GM12891 (cell line): ENCODE data around the gene CCNF.

Experiments
- DNase-seq: peaks from one replicate; pipeline ENCODE4 v3.0.0; 2011; ENCODE audit warnings: low spot score; ENCODE audit not compliant: insufficient read length
- FAIRE-seq: peaks from 2 replicates; lab custom pipeline; 2011; peaks lifted over from hg19 to GRCh38; lab: Jason Lieb, UNC
- PAX5 ChIP-seq: IDR thresholded peaks from 2 replicates; pipeline ENCODE4 v1.6.1; 2011; ENCODE audit warnings: low read length, moderate library complexity, mild to moderate bottlenecking; ENCODE audit not compliant: insufficient read depth, severe bottlenecking
- POLR2A ChIP-seq: IDR thresholded peaks from 2 replicates; pipeline ENCODE4 v1.6.1; 2011; ENCODE audit warnings: low read depth, low read length, control low read depth
- POLR2AphosphoS5 ChIP-seq: IDR thresholded peaks from 2 replicates; pipeline ENCODE4 v1.6.1; 2011; ENCODE audit warnings: low read depth, low read length, control low read depth
- POU2F2 ChIP-seq: IDR thresholded peaks from 2 replicates; pipeline ENCODE4 v1.6.1; 2011; ENCODE audit warnings: low read depth, mild to moderate bottlenecking, control low read depth, low read length, moderate library complexity
- SPI1 ChIP-seq: IDR thresholded peaks from 2 replicates; pipeline ENCODE4 v1.6.1; 2011; ENCODE audit warnings: low read depth, low read length, control low read depth
- TAF1 ChIP-seq: IDR thresholded peaks from 2 replicates; pipeline ENCODE4 v1.6.1; 2011; ENCODE audit warnings: low read depth, low read length, control low read depth

CCNF gene

DNA sequence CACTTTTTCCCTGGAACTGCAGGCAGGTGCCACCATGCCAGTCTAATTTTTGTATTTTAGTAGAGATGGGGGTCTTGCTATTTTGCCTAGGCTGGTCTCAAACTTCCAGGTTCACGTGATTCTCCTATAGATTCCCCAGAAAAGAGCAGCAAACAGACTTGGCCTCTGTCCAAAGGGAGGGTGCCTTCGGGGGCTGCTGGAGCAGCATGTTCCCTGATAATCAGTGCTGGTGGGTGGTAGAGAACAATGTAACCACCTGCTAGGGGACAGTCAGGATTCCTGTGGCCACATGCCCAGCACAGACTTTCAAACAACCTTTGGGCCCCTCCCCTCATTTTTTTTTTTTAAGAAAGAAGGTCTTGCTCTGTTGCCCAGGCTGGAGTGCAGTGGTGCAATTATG is 14.2 kb upstream of the CCNF start:
- FAIRE-seq = no peak
- DNase-seq = no peak
- TF ChIP-seq POLR2AphosphoS5 (no peak), POLR2A (no peak)

DNA sequence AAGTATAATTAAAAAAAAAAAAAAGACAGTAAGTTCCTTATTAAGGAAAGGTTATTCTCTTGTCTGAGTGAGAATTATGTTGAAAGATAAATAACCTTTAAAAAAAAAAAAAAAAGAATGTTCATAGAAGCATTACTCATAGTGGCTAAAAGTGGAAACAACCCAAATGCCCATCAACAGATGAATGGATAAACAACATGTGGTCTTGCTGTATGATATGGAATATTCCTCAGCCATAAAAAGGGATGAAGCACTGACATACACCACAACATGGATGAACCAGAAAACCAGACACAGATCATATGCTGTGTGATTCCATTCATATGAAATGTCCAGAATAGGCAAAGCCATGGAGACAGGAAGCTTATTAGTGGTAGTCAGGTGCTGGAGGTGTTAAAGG is 9.2 kb upstream of the CCNF start:
- FAIRE-seq (no peak), DNase-seq (no peak)
- TF ChIP-seq PAX5 (no peak), POLR2AphosphoS5 (no peak), TAF1 (no peak), POLR2A (no peak)

GRCh38 chr16:2422123-2422867 is 7.0 kb upstream of the CCNF start:
- DNase-seq (no peak), FAIRE-seq (peak; percentile 40)
- no peak for TF ChIP-seq PAX5
- TF ChIP-seq TAF1 = no peak
- no peak for TF ChIP-seq POLR2AphosphoS5
- TF ChIP-seq POLR2A = no peak
- no peak for TF ChIP-seq SPI1
- TF ChIP-seq POU2F2 = no peak

DNA sequence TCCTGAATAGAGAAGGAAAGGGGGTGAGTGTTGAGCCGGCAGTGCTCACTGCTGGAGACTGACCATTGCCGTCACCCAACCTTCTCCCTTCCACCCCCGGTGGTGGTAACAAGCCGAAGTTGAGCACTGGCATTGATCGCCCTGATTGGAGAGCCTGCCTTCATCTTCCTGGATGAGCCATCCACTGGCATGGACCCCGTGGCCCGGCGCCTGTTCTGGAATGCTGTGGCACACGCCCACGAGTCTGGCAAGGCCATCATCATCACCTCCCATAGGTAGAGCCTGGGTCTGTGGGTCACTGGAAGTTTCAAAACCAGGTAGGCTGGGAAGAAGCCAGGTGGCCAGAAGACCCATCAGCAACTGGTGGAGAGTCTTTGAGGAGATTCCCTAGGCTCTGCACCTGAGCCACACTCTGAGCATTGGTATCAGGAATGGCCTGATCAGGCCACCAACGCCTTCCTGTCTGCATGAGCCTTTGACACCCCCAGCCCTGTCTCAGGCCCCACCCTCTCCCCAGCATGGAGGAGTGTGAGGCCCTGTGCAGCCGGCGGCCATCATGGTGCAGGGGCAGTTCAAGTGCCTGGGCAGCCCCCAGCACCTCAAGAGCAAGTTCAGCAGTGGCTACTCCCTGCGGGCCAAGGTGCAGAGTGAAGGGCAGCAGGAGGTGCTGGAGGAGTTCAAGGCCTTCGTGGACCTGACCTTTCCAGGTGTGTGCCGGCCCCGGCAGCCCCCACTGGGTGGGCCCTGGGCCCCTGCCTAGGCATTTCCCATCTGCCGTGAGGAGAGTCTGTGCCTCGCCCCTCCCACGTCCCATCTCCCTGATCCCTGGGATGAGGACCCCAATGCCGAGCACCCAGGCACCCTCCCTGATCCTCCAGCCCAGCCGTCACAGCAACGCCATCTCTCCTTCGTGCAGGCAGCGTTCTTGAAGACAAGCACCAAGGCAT is 4.9 kb upstream of the CCNF start:
- FAIRE-seq = peak; percentile 26
- no peak for DNase-seq
- TF ChIP-seq POLR2AphosphoS5 (no peak), TAF1 (no peak)

DNA sequence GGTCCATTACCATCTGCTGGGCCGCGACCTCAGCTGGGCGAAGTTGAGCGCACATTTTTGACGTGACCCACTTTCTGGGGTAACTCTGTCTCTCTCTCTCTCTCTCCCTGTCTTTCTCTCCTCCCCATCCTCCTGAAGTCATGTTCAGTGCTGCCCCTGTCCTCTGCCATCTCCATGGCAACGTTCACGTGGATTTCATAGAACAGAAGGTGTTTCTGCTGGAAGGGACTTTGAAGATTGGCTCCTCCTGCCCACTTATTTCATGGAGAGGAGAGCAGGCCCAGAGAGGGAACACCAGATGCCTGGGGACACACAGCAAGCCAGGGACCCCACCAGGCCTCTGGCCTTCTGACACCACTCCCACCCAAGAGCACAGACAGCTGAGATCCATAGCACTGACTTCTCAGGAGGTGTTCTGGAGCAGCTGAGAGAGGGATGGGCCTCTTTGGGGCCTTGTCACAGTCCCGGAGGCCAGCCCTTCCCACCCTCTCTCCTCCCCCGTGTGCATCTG is 4.2 kb upstream of the CCNF start:
- TF ChIP-seq POLR2A (no peak), SPI1 (no peak), POU2F2 (no peak), TAF1 (no peak), PAX5 (no peak), POLR2AphosphoS5 (no peak)
- FAIRE-seq (no peak), DNase-seq (no peak)

- DNase-seq = no peak
- TF ChIP-seq POLR2AphosphoS5 = no peak
- TF ChIP-seq PAX5 = no peak
- no peak for TF ChIP-seq SPI1
- no peak for TF ChIP-seq TAF1
- no peak for TF ChIP-seq POLR2A
- TF ChIP-seq POU2F2 = no peak
- FAIRE-seq = no peak
These were observed 3.3 kb upstream of the CCNF start for GRCh38 chr16:2425825-2426430.

DNA sequence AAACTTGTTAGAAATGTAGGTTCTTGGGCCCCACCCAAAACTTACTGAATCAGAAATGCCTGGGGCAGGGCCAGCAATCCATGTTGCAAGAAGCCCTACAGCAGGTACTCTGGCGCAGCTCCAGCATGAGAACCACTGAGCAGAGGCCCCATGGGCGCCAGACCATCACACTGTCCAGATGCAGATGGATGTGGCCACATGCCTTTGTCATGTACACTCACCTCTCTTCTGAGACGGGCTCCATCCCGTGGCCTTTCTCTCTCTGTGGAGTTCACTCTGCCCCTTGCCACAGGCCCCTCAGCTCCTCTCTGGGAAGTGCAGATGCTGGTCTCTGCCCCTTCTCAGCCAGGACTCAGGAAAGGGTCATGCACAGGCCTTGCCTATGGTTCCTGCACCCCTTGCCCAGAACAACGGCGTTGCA is 2.3 kb upstream of the CCNF start:
- DNase-seq = no peak
- FAIRE-seq = no peak
- TF ChIP-seq TAF1 (no peak), POLR2A (no peak), PAX5 (no peak)

DNA sequence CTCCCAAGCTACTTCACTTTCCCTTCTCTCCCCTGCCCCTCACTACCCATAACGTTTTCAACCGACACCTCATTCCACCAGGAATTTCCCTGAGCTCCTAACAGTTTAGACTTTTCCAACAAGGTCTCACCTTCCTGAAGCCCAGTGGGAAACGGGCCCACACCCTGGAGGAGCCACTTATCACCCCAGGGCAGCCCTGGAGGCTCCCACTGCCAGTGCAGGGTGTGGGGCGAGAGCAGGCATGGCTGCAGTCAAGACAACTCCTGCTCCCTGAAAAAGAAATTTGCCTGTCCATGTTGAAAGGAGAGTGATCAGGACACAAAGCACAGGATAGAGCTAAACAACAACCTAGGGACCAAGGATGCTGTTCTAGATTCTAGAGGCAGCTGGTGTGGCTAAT is 1.7 kb upstream of the CCNF start:
- TF ChIP-seq SPI1 = no peak
- no peak for TF ChIP-seq POLR2AphosphoS5
- no peak for TF ChIP-seq PAX5
- no peak for TF ChIP-seq TAF1
- no peak for TF ChIP-seq POLR2A
- TF ChIP-seq POU2F2 = no peak
- DNase-seq = no peak
- FAIRE-seq = no peak

DNA sequence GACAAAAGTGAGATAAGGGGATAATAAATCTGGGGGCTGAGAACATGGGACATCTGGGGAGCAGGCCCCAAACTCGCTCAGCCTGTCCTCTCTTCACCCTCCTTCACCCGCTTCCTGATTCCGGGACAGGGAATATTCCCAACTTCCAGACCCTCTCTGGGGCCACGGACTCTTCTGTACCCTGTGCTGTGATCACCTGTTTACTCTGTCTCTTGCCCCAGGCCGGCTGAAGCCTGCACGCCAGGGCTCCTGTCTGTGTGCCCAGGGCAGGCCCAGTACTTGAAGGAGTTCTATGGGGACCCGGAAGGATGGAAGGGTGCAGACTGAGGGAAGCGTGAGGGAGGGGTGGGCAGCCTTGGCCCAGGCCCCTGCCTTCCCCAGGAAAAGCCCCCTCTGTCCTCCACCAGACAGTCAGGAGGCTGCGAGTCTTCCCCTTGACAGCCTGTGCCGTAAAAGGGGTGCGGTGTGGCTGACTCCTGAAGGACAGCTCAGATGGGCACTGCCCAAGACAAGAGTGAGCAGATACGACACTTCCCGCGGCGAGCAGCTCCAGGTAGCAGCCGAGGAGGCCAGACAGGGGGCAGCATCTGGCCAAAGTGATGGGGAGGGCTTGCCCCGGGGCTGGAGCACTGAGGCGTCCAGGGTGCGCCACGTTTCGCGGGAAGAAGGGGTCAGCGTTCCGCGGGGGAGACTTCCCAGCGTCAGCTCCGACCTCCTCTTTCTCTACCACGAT is 1.0 kb upstream of the CCNF start:
- DNase-seq (no peak), FAIRE-seq (no peak)

DNA sequence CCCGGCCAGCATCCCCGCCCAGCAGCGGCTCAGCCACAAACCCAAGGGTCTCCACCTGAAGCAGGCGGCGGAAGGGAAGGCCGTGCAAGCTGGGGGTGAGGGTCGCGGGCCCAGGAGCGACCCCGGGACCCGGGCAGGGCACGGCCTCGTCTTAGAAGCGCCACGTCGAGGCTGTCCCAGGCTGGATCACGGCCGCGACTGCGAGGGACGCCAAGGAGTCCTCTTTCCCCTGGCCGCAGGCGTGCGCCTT is 538 bp upstream of the CCNF start:
- FAIRE-seq (no peak), DNase-seq (no peak)
- TF ChIP-seq SPI1 (no peak), POLR2A (no peak), POU2F2 (no peak), PAX5 (no peak), TAF1 (no peak), POLR2AphosphoS5 (no peak)

More for the DNA sequence above, 1.0 kb upstream of the CCNF start:
- TF ChIP-seq PAX5 = no peak
- TF ChIP-seq POLR2AphosphoS5 = no peak
